Stimulated activated naive CD8-positive, alpha-beta T cell treated with anti-CD3 and anti-CD28 coated beads, Interleukin-15, amount 100 ng/mL, for 72 hours (primary cell): ENCODE measurements around the gene DISC1.
A peak's percentile ranks its signal among the peaks of the same experiment; 100 is the strongest.

ENCODE experiments used
- ATAC-seq: fragments of 150-1000 bp; cut with Tn5 transposase; 2 replicates; pipeline ENCODE4 v1.10.0; 2021; ENCODE audit warnings: mild to moderate bottlenecking, moderate library complexity
- DNase-seq, 2 donors: peaks; one replicate each; pipeline ENCODE4 v3.0.0; 2021 to 2022
- H3K27ac Mint-ChIP-seq, 2 donors: one replicate each; pipeline ENCODE4 v1.8.0; 2022; ENCODE audit warnings: mild to moderate bottlenecking in 2 of 2, mixed read lengths in 2 of 2, moderate library complexity in 2 of 2
- H3K27me3 Mint-ChIP-seq: one replicate; pipeline ENCODE4 v1.8.0; 2022; ENCODE audit warnings: mixed read lengths
- H3K4me1 Mint-ChIP-seq: one replicate; pipeline ENCODE4 v1.8.0; 2022; ENCODE audit warnings: mild to moderate bottlenecking, mixed read lengths
- H3K4me3 Mint-ChIP-seq, 2 donors: one replicate each; pipeline ENCODE4 v1.8.0; 2022; ENCODE audit warnings: mild to moderate bottlenecking in 2 of 2, mixed read lengths in 2 of 2, moderate library complexity in 1 of 2
- H3K9me3 Mint-ChIP-seq, 2 donors: one replicate each; pipeline ENCODE4 v1.8.0; 2022; ENCODE audit warnings: mixed read lengths in 2 of 2

DISC1 gene

DNA sequence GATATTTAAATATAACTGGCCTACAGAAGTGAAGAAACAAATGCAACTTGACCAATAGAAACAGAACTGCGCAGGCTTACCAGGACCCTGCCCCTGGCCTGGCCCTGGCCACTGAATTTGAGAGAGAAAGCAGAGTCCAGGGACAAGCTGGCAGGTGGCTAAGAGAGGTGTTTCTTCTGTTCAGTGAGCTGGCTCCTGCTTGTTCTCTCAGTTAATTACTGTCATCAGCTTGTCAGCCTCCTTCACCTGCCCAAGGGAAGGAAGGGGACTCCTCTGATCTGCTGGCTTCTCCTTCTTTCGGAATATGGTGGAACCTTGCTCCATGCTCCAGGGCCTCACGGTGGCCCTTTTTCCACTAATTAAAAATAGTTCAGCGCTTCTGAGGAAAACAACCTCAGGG, 388.4 kb downstream of the DISC1 start:
- H3K27ac Mint-ChIP-seq: no peak overlapping the region
- no peaks in the 10 kb centered on the region for H3K9me3 Mint-ChIP-seq
- no peak overlapping the region for H3K4me3 Mint-ChIP-seq
- H3K27me3 Mint-ChIP-seq: no peaks in the 10 kb centered on the region
- no peak for DNase-seq
- no peak for ATAC-seq
- no peaks in the 10 kb centered on the region for H3K4me1 Mint-ChIP-seq

DNA sequence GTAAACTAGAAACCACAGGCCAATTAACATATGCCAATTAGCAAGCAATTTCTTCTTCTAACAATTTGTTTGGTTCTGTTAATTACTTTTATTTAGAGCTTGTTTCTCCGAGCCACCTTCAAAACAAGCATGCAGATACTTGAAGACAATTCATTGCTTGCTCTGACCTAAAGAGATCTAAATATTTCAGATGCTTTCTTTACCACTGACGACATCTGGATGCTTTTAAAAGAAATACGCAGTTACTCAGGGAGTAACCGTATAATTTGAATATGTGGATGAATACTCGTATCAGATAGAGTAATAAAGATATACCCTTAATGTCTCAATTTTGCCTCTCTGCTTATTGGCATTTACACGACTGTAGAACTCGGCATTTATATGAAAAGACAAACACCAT, 390.0 kb downstream of the DISC1 start:
- ATAC-seq: no peak
- no peak for DNase-seq
- Mint-ChIP-seq H3K9me3 (no peaks in the 10 kb centered on the region), H3K27me3 (no peaks in the 10 kb centered on the region), H3K4me3 (no peak overlapping the region), H3K4me1 (no peaks in the 10 kb centered on the region), H3K27ac (no peak overlapping the region)

DNA sequence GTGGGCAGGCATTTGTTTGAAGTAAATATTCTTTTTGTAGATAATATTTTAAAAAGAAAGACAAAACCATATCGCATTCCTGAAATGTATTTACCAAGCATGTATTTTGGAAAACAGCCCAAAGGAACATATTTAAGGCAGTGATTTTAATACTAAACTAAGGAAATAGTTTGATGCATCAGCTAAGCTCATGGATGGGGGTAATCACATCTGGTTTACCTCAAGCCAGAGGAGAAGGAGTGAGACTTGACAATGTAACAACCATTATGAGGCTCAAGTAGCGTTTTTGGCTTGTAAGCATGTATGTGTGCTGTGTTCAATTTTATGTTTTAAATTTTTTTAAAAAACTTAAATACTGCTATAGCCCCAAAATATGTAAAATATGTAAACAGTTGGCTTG, 390.5 kb downstream of the DISC1 start:
- DNase-seq: no peak
- Mint-ChIP-seq H3K4me3 (no peak overlapping the region), H3K27ac (no peak overlapping the region), H3K9me3 (no peaks in the 10 kb centered on the region), H3K4me1 (no peaks in the 10 kb centered on the region), H3K27me3 (no peaks in the 10 kb centered on the region)
- no peak for ATAC-seq

DNA sequence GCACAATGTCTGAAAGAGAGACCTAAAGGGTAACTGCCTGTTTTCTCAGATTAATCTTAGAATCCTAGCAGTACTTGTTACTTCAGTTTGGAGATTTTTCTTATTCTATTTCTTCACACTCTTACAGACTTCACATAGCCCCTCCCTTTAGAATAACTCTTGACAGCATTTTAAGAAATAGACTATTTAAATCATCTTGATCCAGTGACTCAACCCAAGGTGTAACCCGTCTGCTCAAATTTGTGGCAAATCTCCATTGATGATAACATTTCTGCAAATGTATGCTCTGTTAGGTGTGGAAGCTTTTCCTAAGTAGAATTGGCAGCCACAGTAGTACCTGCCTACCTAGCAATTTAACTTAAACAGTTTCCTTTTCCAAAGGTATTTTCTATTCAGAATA, 391.2 kb downstream of the DISC1 start:
- no peaks in the 10 kb centered on the region for H3K4me1 Mint-ChIP-seq
- ATAC-seq (no peak), DNase-seq (no peak)
- H3K27me3 Mint-ChIP-seq: no peaks in the 10 kb centered on the region
- no peak overlapping the region for H3K27ac Mint-ChIP-seq
- no peaks in the 10 kb centered on the region for H3K9me3 Mint-ChIP-seq
- no peak overlapping the region for H3K4me3 Mint-ChIP-seq

DNA sequence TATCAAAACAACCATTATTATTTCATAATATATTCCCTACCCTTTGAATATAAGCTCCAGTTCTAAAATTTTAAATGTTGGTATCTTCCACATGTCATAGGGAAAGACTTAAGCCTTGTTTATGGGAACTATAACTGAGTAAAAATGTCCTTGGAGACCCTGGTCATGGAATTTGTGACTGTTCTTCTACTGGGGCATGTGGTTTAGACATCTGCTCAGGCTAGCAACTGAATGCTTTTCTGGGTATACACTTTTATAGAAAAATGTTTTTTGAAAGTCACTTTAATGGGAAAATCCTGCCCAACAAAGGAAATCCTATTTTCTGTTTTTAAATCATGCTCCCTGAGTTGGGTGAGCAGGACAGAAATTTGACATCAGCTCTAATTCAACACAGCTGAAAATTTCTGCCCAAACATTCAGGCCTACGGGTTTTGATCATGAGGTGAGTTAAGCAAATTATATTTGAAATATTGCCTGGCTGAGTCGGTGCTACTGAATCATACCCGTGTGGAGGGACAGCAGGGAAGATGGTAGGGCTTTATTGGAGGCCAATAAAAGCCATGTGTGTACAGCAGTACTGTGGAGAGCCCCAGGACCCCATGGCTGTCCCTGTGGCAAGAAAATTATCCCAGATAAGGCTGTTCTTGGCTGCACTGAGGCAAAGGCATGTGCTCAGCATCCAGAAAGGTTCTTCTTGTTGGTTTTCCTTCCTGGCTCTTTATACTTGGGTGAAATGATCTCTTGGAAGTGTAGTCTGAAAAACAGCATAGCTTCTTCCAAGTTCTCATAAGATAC, 391.8 kb downstream of the DISC1 start:
- ATAC-seq (no peak), DNase-seq (no peak)
- Mint-ChIP-seq H3K27ac (no peak overlapping the region), H3K4me3 (no peak overlapping the region), H3K27me3 (no peaks in the 10 kb centered on the region), H3K9me3 (no peaks in the 10 kb centered on the region), H3K4me1 (no peaks in the 10 kb centered on the region)

DNA sequence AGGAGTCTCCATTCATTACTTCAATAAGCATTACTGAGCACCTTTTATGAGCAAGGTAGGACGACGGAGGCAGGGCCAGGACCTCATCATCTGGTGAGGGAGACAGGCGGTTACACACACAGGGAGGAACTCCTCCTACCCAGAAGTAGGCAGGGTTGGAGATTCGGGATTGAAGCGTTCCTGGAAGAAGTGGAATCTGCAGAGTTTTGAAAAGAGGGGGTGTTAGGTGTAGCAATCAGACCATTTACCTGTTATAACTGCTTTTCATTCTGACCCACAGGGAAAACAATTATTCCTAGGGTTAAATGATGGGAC, 392.4 kb downstream of the DISC1 start:
- ATAC-seq (no peak), DNase-seq (no peak)
- Mint-ChIP-seq H3K4me3 (no peak overlapping the region), H3K27me3 (no peaks in the 10 kb centered on the region), H3K4me1 (no peaks in the 10 kb centered on the region), H3K27ac (no peak overlapping the region), H3K9me3 (no peaks in the 10 kb centered on the region)

DNA sequence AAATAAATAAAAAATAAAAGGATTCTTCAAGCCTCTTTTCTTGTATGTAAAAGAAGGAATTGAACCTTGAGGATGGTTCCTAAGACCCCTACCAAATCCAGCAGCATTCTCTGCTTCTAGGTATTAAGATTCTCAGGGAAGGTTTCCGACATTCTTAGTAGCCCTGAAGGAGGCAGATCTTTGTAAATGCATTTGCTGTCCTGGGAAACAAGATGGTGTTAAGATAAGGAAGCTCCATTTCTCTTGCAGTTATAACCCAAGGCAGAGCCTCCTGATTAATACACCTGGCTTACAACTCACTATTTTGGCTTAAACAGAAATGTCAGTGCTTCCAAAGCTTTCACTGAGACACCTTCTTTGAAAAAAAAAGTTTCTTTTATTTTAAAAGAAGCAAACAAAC, 393.8 kb downstream of the DISC1 start:
- Mint-ChIP-seq H3K4me3 (no peak overlapping the region), H3K9me3 (no peaks in the 10 kb centered on the region), H3K4me1 (no peaks in the 10 kb centered on the region), H3K27ac (no peak overlapping the region), H3K27me3 (no peaks in the 10 kb centered on the region)
- DNase-seq: no peak
- ATAC-seq: no peak

DNA sequence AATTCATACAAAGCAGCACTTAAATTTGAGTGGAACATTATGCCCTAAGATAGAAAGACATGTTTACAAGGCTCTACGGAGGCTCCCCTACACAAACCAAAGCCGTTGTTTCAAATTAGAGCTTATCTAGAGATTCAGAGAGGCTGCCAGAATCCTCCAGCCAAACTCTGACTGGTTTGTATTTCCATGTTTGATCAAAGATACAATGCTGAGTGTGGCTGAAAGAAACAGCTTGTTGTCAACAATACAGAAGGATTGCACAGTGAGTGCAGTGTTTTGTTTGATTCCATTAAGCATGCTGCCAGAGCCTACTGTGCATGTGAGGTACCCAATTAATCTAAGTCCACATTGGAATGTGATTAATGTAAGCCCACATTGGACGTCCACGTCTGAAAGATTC, 402.7 kb downstream of the DISC1 start:
- Mint-ChIP-seq H3K27me3 (no peaks in the 10 kb centered on the region), H3K9me3 (no peaks in the 10 kb centered on the region), H3K27ac (no peak overlapping the region), H3K4me3 (no peak overlapping the region), H3K4me1 (no peaks in the 10 kb centered on the region)
- ATAC-seq (no peak), DNase-seq (no peak)

DNA sequence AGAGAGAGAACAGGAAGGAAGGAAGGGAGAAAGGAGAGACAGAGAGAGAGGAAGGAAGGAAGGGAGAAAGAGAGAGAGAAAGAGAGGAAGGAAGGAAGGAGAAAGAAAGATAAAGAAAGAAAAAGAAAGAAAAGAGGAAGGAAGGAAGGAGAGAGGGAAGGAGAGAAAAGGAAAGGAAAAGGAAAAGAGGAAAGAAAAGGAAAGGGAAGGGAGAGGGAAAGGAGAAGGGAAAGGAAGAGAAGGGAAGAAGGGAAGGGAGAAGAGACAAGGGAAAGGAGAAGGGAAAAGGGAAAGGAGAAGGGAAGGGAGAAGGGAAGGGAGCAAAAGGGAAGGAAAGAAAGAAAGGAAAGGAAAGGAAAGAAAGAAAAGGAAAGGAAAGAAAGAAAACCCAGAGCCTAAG, 404.6 kb downstream of the DISC1 start:
- no peak for ATAC-seq
- Mint-ChIP-seq H3K4me3 (no peak overlapping the region), H3K27me3 (no peaks in the 10 kb centered on the region), H3K27ac (peak overlapping the region in 1 of 2 donors; percentile 19), H3K9me3 (no peaks in the 10 kb centered on the region), H3K4me1 (no peaks in the 10 kb centered on the region)
- DNase-seq: no peak

DNA sequence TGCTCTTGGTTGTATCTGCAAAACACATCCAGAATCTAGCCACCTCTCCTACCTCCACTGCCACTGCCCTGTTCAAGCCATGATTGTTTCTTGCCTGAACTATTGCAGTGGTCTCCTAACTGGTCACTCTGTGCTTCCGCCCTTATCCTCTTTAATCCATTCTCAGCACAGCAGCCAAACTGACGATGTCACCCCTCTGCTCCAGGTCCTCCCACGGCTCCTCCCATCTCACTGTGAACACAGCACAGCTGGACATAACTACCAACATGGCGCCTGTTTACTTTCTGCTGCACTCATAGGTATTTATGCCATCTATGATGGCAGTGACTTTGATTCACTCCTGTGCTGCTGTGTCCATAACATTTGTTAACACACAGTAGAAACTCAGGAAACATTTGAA, 406.7 kb downstream of the DISC1 start:
- Mint-ChIP-seq H3K27me3 (no peaks in the 10 kb centered on the region), H3K4me1 (no peaks in the 10 kb centered on the region), H3K27ac (no peak overlapping the region), H3K4me3 (no peak overlapping the region), H3K9me3 (no peaks in the 10 kb centered on the region)
- ATAC-seq (no peak), DNase-seq (no peak)

DNA sequence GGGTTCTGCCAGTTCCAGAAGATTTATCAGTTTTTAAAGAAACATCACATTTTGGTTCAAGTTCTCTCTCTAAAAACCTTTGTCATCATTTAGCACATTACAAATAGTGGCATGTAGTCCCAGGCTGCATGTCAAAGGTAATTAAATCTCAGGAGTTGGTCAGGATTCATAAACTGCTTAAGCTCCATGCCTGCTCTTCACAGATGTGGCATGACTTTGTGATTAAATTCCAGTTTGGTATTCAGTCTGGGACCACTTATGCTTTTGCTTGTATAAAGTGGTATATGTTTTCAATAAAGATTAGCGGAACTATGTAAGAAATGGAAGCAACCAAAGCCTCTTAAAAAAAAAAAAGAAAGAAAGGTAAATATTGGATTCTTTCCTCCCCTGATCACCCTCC, 408.0 kb downstream of the DISC1 start:
- no peaks in the 10 kb centered on the region for H3K27me3 Mint-ChIP-seq
- no peak overlapping the region for H3K4me3 Mint-ChIP-seq
- no peak overlapping the region for H3K27ac Mint-ChIP-seq
- no peaks in the 10 kb centered on the region for H3K4me1 Mint-ChIP-seq
- no peak for ATAC-seq
- no peak for DNase-seq
- H3K9me3 Mint-ChIP-seq: no peaks in the 10 kb centered on the region

DNA sequence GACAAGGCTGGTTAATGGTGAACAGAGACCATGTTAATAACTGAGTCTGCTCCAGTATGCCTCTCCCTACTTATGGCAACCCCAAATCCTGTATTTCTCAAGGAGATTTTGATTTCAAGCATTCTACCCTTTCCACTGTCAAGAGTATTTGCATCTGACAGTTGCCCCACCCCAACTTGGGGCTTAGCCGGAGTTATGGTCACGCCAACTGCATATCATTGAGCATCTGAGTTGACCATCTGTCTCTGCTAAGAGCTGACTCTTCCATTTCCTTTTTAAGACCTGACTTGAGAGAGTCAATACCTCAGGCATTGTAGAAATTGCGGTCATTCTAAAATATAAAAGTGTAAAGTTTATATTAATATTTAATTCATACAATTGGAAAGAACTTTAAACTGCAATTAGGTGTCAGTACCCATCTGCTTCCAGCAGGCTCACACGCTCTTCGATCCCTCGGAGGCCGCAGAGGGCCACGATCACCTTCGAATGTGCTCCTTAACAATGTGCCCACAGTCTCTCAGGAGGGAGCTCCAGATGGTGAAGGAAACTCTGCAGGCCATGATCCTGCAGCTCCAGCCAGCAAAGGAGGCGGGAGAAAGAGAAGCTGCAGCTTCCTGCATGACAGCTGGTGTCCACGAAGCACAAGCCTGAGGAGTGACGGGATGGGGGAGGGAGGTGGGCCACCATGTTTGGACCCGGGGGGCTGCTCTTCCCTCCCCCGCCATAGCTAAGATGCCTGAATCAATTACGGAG, 409.8 kb downstream of the DISC1 start:
- Mint-ChIP-seq H3K9me3 (no peaks in the 10 kb centered on the region), H3K27me3 (no peaks in the 10 kb centered on the region), H3K4me1 (no peaks in the 10 kb centered on the region), H3K27ac (no peak overlapping the region), H3K4me3 (no peak overlapping the region)
- DNase-seq: no peak
- no peak for ATAC-seq

DNA sequence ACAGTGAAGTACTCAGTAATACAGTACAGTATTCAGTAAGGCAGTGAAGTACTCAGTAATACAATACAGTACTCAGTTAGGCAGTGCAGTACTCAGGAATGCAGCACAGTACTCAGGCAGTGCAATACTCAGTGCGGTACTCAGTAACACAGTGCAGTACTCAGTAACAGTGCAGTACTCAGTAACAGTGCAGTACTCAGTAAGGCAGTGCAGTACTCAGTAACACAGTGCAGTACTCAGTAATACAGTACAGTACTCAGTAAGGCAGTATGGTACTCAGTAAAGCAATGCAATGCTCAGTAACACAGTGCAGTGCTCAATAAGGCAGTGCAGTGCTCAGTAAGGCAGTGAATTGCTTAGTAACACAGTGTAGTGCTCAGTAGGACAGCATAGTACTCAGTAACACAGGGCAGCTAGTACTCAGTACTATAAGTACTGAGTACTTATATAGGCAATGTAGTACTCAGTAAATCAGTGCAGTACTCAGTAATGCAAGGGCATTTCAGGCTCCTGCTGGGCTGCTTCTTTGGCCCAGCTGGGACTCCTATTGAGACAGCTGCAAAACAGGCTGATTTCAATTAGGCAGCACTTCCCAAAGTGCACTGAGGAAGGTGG, 411.3 kb downstream of the DISC1 start:
- Mint-ChIP-seq H3K27ac (peak overlapping the region in 1 of 2 donors; percentile 12), H3K4me3 (no peak overlapping the region), H3K4me1 (no peaks in the 10 kb centered on the region), H3K27me3 (no peaks in the 10 kb centered on the region), H3K9me3 (peaks cover 4 to 6% of the 10 kb centered on the region in 2 donors)
- peak; percentile 39 for ATAC-seq
- DNase-seq: no peak

DNA sequence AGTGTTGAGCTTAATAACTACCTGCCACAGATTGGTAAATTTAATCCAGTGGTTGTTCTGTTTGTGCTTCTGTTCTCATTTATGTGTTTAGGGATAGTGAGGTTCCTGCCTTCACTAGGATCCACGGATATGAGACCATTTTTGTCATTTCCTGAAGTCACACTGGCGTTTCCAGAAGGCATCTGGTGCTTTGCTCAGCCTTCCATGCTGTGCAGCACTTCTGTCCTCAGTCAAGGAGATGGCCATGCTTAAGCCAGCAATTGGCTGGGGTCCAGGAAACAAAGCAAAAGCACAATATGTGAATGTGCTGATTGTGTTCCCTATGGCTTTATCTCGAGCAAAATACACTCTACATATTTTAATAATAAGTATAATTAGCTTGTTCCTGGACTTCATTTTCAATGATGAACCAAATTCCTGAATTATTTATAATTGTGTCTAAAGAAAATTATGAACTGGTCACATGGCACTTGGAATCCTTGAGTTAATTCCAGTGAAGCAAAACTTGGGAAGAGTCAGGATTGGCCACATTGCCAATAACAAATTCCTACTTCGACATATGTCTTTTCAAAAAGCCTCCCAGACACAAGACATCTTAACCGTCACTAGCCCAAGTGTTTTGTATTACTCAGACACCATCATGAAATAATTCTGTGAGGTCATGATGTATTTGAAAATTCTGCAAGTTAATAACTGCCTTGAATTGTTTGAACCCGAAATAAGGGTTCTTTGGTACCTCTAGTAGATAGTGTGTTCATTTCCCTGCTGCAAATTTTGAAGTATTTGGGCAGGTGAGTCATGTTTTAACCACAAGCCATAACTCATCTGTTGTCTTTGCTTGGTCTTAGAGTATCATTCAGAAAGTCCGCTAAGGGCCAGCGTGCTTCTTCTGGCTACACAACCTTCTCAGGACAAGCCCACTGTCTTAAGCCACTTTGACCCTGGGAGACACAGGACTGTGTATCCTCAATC, 412.4 kb downstream of the DISC1 start:
- ATAC-seq (no peak), DNase-seq (no peak)
- H3K27me3 Mint-ChIP-seq: no peaks in the 10 kb centered on the region
- peaks cover 4 to 7% of the 10 kb centered on the region in 2 donors for H3K9me3 Mint-ChIP-seq
- H3K4me1 Mint-ChIP-seq: no peaks in the 10 kb centered on the region
- H3K4me3 Mint-ChIP-seq: no peak overlapping the region
- H3K27ac Mint-ChIP-seq: no peak overlapping the region

DNA sequence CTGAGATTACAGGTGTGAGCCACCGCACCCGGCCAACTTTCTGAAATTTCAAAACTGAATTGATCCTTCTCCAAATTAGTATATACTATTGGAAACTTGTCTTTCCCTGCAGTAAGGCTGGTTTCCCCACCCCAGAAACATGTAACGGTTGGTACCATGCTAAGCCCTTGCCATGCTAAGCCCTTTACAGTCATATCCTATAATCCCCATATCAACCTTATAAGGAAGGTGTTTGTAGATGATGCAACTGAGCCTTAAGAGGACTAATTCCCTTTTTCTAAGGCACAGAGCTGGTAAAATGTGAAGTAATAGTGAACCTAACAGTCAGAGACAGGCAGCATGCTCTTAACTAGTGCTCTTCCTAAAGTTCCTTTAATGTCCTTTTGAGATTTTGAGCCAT, 413.7 kb downstream of the DISC1 start:
- DNase-seq: no peak
- no peaks in the 10 kb centered on the region for H3K4me1 Mint-ChIP-seq
- no peak for ATAC-seq
- H3K27ac Mint-ChIP-seq: no peak overlapping the region
- no peak overlapping the region for H3K4me3 Mint-ChIP-seq
- H3K27me3 Mint-ChIP-seq: no peaks in the 10 kb centered on the region
- H3K9me3 Mint-ChIP-seq: peaks cover 4 to 7% of the 10 kb centered on the region in 2 donors
